ENCODE measurements around the gene SHISA3. TPM values are rescaled to one million over a fixed set of nuclear protein-coding genes. Genes with fewer than 3 reads are reported as not detected.
A peak's percentile ranks its signal among the peaks of the same experiment; 100 is the strongest.
"Not testable (repeated sequence)": the region's sequence is repeated elsewhere in the genome, so short reads cannot be mapped to it uniquely, and the experiment has no call there.

Gene SHISA3
- polyA plus RNA-seq, 1 experiment: 1.3 TPM

- peak; percentile 64 for TF ChIP-seq CTCF (IDR thresholded peaks at IDR 0.05; ENCODE audit: low read depth, low read length)
- ChIA-PET CTCF (interaction anchor here (0.6 to 7.1 kb wide), 38 partner anchors 9 to 1653 kb away, joined by 3 to 225 read pairs (median 4); no protein-coding TSS in a partner anchor), POLR2A (no interaction called here)
- no peak overlapping the region for H3K27ac ChIP-seq (ENCODE audit: low read depth, low read length)
- no peaks in the 10 kb centered on the region for H3K27me3 ChIP-seq (ENCODE audit: control insufficient read depth, insufficient read depth, low read length)
- peak; percentile 24 for DNase-seq (ENCODE audit: low read depth, low spot score)
- no peak overlapping the region for H3K4me3 ChIP-seq (ENCODE audit: low read depth, low read length)
- peaks cover 4% of the 10 kb centered on the region; the same call in 1 of the 2 replicates for H3K9me3 ChIP-seq (ENCODE audit: control insufficient read depth, insufficient read depth, low read length)
Measured at GRCh38 chr4:42371305-42372252, 25.7 kb upstream of the SHISA3 start.

GRCh38 chr4:42372303-42372702, 25.0 kb upstream of the SHISA3 start:
- H3K27me3 ChIP-seq (ENCODE audit: control insufficient read depth, insufficient read depth, low read length); H3K4me3 ChIP-seq (ENCODE audit: low read depth, low read length); DNase-seq (ENCODE audit: low read depth, low spot score); H3K27ac ChIP-seq (ENCODE audit: low read depth, low read length); H3K9me3 ChIP-seq (ENCODE audit: control insufficient read depth, insufficient read depth, low read length); POLR2A ChIA-PET: not testable (repeated sequence)
- CTCF ChIA-PET: interaction anchor here (0.6 to 7.1 kb wide), 15 partner anchors 8 to 1653 kb away, joined by 3 to 225 read pairs (median 5); no protein-coding TSS in a partner anchor

GRCh38 chr4:42377497-42377896, 19.8 kb upstream of the SHISA3 start:
- ChIA-PET CTCF (no interaction called here), POLR2A (no interaction called here)
- no peak for TF ChIP-seq CTCF (IDR thresholded peaks at IDR 0.05; ENCODE audit: low read depth, low read length)
- H3K9me3 ChIP-seq (ENCODE audit: control insufficient read depth, insufficient read depth, low read length): no peaks in the 10 kb centered on the region
- DNase-seq (ENCODE audit: low read depth, low spot score): no peak
- H3K27me3 ChIP-seq (ENCODE audit: control insufficient read depth, insufficient read depth, low read length): no peaks in the 10 kb centered on the region
- no peak overlapping the region for H3K4me3 ChIP-seq (ENCODE audit: low read depth, low read length)
- H3K27ac ChIP-seq (ENCODE audit: low read depth, low read length): no peak overlapping the region

GRCh38 chr4:42381666-42382065, 15.6 kb upstream of the SHISA3 start:
- ChIA-PET POLR2A (no interaction called here), CTCF (interaction anchor here (2.4 kb wide), 1 partner anchor 10 kb away, joined by 16 read pairs; no protein-coding TSS in a partner anchor)
- no peak overlapping the region for H3K27ac ChIP-seq (ENCODE audit: low read depth, low read length)
- no peak overlapping the region for H3K4me3 ChIP-seq (ENCODE audit: low read depth, low read length)
- H3K27me3 ChIP-seq (ENCODE audit: control insufficient read depth, insufficient read depth, low read length): no peaks in the 10 kb centered on the region
- no peaks in the 10 kb centered on the region for H3K9me3 ChIP-seq (ENCODE audit: control insufficient read depth, insufficient read depth, low read length)
- TF ChIP-seq CTCF (IDR thresholded peaks at IDR 0.05; ENCODE audit: low read depth, low read length): no peak
- DNase-seq (ENCODE audit: low read depth, low spot score): no peak

- TF ChIP-seq CTCF (IDR thresholded peaks at IDR 0.05; ENCODE audit: low read depth, low read length): no peak
- POLR2A ChIA-PET: interaction anchor here (0.6 kb wide), 1 partner anchor 28 kb away, joined by 4 read pairs; no protein-coding TSS in a partner anchor
- CTCF ChIA-PET: interaction anchor here (1.0 to 1.1 kb wide), 2 partner anchors 14 to 134 kb away, joined by 5 to 6 read pairs; no protein-coding TSS in a partner anchor
- Histone ChIP-seq H3K27me3 (ENCODE audit: control insufficient read depth, insufficient read depth, low read length) (no peaks in the 10 kb centered on the region), H3K9me3 (ENCODE audit: control insufficient read depth, insufficient read depth, low read length) (no peaks in the 10 kb centered on the region), H3K4me3 (ENCODE audit: low read depth, low read length) (no peak overlapping the region), H3K27ac (ENCODE audit: low read depth, low read length) (no peak overlapping the region)
- no peak for DNase-seq (ENCODE audit: low read depth, low spot score)
Measured at GRCh38 chr4:42385516-42385915, 11.8 kb upstream of the SHISA3 start.

Measured in AG04450 (cell line).